HL-60 (cell line): Measurements from ENCODE around the gene ZCCHC24.

Experiments
- CTCF ChIP-seq: IDR thresholded peaks from one replicate; pipeline ENCODE4 v1.5.1; 2011; ENCODE audit warnings: low read length, control low read depth, inconsistent platforms; ENCODE audit not compliant: insufficient read depth
- GABPA ChIP-seq: IDR thresholded peaks from 2 replicates; pipeline ENCODE4 v1.6.1; 2012; ENCODE audit warnings: low read depth
- POLR2AphosphoS5 ChIP-seq: IDR thresholded peaks from 2 replicates; pipeline ENCODE4 v1.6.1; 2012; ENCODE audit warnings: low read depth
- REST ChIP-seq: IDR thresholded peaks from 2 replicates; pipeline ENCODE4 v1.6.1; 2012; ENCODE audit warnings: low read depth; ENCODE audit not compliant: insufficient replicate concordance
- SPI1 ChIP-seq: IDR thresholded peaks from 2 replicates; pipeline ENCODE4 v1.6.1; 2012; ENCODE audit warnings: low read depth, mild to moderate bottlenecking, borderline replicate concordance

- TF ChIP-seq CTCF (no peak), POLR2AphosphoS5 (no peak), REST (no peak), GABPA (no peak), SPI1 (no peak)
Observed at GRCh38 chr10:79430936-79431335, 14.5 kb downstream of the ZCCHC24 start.
